Astrocyte (in vitro differentiated cells and primary cell): Measurements from ENCODE around the gene C1orf116. TPM values are rescaled to one million over a fixed set of nuclear protein-coding genes. Genes with fewer than 3 reads are reported as not detected.
A peak's percentile ranks its signal among the peaks of the same experiment; 100 is the strongest.

Experiments
- DNase-seq: peaks from one replicate; pipeline ENCODE4 v3.0.0-alpha.2; 2010; ENCODE audit warnings: low read depth
- FAIRE-seq: peaks from 2 replicates; lab custom pipeline; 2011; peaks lifted over from hg19 to GRCh38; lab: Jason Lieb, UNC
- H2AFZ ChIP-seq: 2 replicates; pipeline ENCODE4 v1.6.0; 2012; ENCODE audit warnings: low read depth, low read length, inconsistent platforms
- H3K27ac ChIP-seq: 2 replicates; pipeline ENCODE4 v1.5.1; 2011; ENCODE audit warnings: low read depth, low read length, inconsistent platforms
- H3K27me3 ChIP-seq: 2 replicates; pipeline ENCODE4 v1.6.0; 2011; ENCODE audit warnings: low read length, inconsistent platforms; ENCODE audit not compliant: insufficient read depth
- H3K36me3 ChIP-seq: 2 replicates; pipeline ENCODE4 v1.5.1; 2011; ENCODE audit warnings: low read length, inconsistent platforms; ENCODE audit not compliant: insufficient read depth
- H3K4me1 ChIP-seq: 2 replicates; pipeline ENCODE4 v1.5.1; 2011; ENCODE audit warnings: low read length, inconsistent platforms; ENCODE audit not compliant: insufficient read depth
- H3K4me2 ChIP-seq: 2 replicates; pipeline ENCODE4 v1.6.0; 2012; ENCODE audit warnings: low read length, inconsistent platforms
- H3K4me3 ChIP-seq: 2 replicates; pipeline ENCODE4 v1.5.1; 2011; ENCODE audit warnings: low read depth, mild to moderate bottlenecking, low read length, inconsistent platforms; ENCODE audit not compliant: insufficient read depth
- H3K79me2 ChIP-seq: 2 replicates; pipeline ENCODE4 v1.6.0; 2012; ENCODE audit warnings: mild to moderate bottlenecking, low read length, inconsistent platforms; ENCODE audit not compliant: insufficient read depth
- H3K9ac ChIP-seq: 2 replicates; pipeline ENCODE4 v1.6.0; 2012; ENCODE audit warnings: mild to moderate bottlenecking, low read length, inconsistent platforms
- H3K9me3 ChIP-seq: 2 replicates; pipeline ENCODE4 v1.5.1; 2012; ENCODE audit warnings: low read depth, mild to moderate bottlenecking, low read length, inconsistent platforms; ENCODE audit not compliant: insufficient read depth
- H4K20me1 ChIP-seq: 2 replicates; pipeline ENCODE4 v1.6.0; 2012; ENCODE audit warnings: low read length, inconsistent platforms; ENCODE audit not compliant: insufficient read depth
- H3K27ac Mint-ChIP-seq: one replicate; pipeline ENCODE4 v1.8.0; 2021; ENCODE audit warnings: mild to moderate bottlenecking, mixed read lengths; ENCODE audit not compliant: unreplicated experiment
- H3K27me3 Mint-ChIP-seq: one replicate; pipeline ENCODE4 v1.8.0; 2021; ENCODE audit warnings: low read depth, mixed read lengths; ENCODE audit not compliant: unreplicated experiment
- H3K36me3 Mint-ChIP-seq: one replicate; pipeline ENCODE4 v1.8.0; 2021; ENCODE audit warnings: low read depth, mixed read lengths; ENCODE audit not compliant: unreplicated experiment
- H3K4me1 Mint-ChIP-seq: one replicate; pipeline ENCODE4 v1.8.0; 2021; ENCODE audit warnings: low read depth, mixed read lengths; ENCODE audit not compliant: unreplicated experiment
- H3K4me3 Mint-ChIP-seq: one replicate; pipeline ENCODE4 v1.8.0; 2021; ENCODE audit warnings: mild to moderate bottlenecking, moderate library complexity, mixed read lengths; ENCODE audit not compliant: unreplicated experiment
- H3K9me3 Mint-ChIP-seq: one replicate; pipeline ENCODE4 v1.8.0; 2021; ENCODE audit warnings: mild to moderate bottlenecking, mixed read lengths; ENCODE audit not compliant: unreplicated experiment
- EZH2 ChIP-seq: IDR thresholded peaks from 2 replicates; pipeline ENCODE4 v1.6.1; 2012; ENCODE audit warnings: mild to moderate bottlenecking, low read length, inconsistent platforms; ENCODE audit not compliant: insufficient read depth
- total RNA-seq: library from RNA; stranded (reverse); gene quantifications from 2 replicates; pipeline ENCODE4 v1.2.1, GENCODE V29; 2021
- TF ChIP-seq, protein P1 (sequence below): IDR thresholded peaks from 2 replicates; pipeline ENCODE4 v1.5.1; 2011; ENCODE audit warnings: low read depth, mild to moderate bottlenecking, inconsistent platforms, low read length, moderate library complexity; ENCODE audit not compliant: insufficient read depth

Gene C1orf116
- total RNA-seq, 1 donor from 2014 or later = 0.86 TPM

DNA sequence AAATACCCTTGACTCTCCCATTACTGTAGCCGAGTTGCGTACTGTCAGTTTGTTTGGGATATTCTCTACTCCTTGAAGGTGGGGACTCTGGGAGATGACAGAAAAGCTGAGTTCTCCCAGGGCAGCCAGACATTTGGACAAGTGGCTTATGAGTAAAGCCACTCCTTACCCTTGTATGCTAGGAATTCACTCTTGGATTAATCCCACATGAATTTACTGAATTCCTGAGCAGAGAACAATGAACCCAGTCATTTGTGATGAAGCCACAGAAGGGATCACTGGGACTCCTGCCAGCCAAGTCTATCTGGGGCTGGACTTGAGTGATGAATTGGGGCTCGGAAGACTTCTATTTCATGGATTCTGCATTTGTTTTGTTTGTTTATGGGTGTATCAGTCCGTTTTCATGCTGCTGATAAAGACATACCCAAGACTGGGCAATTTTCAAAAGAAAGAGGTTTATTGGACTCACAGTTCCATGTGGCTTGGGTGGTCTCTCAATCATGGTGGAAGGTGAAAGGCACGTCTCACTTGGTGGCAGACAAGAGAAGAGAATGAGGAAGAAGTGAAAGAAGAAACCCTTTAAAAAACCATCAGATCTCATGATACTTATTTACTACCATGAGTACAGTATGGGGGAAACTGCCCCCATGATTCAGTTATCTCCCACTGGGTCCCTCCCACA, 25.1 kb downstream of the C1orf116 start:
- peaks cover 4% of the 10 kb centered on the region for H3K9me3 ChIP-seq
- no peaks in the 10 kb centered on the region for H3K27me3 ChIP-seq
- Mint-ChIP-seq H3K4me1 (peaks cover 16% of the 10 kb centered on the region), H3K9me3 (peaks cover 13% of the 10 kb centered on the region), H3K27me3 (peaks cover 2% of the 10 kb centered on the region), H3K4me3 (peak overlapping the region; percentile 47), H3K27ac (peak overlapping the region; percentile 97), H3K36me3 (no peaks in the 10 kb centered on the region)
- FAIRE-seq (peak; percentile 41), DNase-seq (peak; percentile 99)
- H3K79me2 ChIP-seq = no peaks in the 10 kb centered on the region
- peaks cover 9% of the 10 kb centered on the region for H3K4me1 ChIP-seq
- H3K36me3 ChIP-seq = no peaks in the 10 kb centered on the region
- no peak overlapping the region for H3K4me3 ChIP-seq
- no peaks in the 10 kb centered on the region for H4K20me1 ChIP-seq
- H2AFZ ChIP-seq = peak overlapping the region; percentile 9
- peak overlapping the region; percentile 82 for H3K27ac ChIP-seq
- H3K9ac ChIP-seq = peak overlapping the region; percentile 36
- TF ChIP-seq EZH2 = no peak
- TF ChIP-seq, protein P1, sequence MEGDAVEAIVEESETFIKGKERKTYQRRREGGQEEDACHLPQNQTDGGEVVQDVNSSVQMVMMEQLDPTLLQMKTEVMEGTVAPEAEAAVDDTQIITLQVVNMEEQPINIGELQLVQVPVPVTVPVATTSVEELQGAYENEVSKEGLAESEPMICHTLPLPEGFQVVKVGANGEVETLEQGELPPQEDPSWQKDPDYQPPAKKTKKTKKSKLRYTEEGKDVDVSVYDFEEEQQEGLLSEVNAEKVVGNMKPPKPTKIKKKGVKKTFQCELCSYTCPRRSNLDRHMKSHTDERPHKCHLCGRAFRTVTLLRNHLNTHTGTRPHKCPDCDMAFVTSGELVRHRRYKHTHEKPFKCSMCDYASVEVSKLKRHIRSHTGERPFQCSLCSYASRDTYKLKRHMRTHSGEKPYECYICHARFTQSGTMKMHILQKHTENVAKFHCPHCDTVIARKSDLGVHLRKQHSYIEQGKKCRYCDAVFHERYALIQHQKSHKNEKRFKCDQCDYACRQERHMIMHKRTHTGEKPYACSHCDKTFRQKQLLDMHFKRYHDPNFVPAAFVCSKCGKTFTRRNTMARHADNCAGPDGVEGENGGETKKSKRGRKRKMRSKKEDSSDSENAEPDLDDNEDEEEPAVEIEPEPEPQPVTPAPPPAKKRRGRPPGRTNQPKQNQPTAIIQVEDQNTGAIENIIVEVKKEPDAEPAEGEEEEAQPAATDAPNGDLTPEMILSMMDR = no peak
- peak overlapping the region; percentile 40 for H3K4me2 ChIP-seq

DNA sequence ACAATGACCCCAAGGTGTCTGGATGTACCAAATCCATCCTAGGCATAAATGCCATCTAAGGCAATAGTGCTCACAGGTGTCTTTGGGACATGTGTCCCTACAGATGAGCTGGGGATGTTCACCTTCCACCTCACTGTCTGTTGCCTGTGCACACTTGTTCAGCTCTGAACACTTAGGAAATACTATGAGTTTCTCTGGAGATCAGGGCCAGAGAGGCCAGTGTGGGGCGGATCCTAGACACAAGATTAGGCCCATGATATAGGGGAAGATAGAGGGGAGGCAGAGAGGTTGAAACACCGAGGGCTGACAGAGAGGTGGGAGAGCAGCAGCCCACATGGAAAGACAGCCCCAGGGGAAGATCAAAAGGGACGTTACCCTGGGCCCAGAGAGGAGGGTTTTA, 25.6 kb downstream of the C1orf116 start:
- Mint-ChIP-seq H3K9me3 (peaks cover 13% of the 10 kb centered on the region), H3K4me3 (no peak overlapping the region), H3K4me1 (peaks cover 16% of the 10 kb centered on the region), H3K36me3 (no peaks in the 10 kb centered on the region), H3K27me3 (no peaks in the 10 kb centered on the region), H3K27ac (peak overlapping the region; percentile 97)
- H3K9ac ChIP-seq = peak overlapping the region; percentile 36
- no peak overlapping the region for H3K4me3 ChIP-seq
- H2AFZ ChIP-seq = peak overlapping the region; percentile 9
- no peaks in the 10 kb centered on the region for H3K27me3 ChIP-seq
- peaks cover 4% of the 10 kb centered on the region for H3K9me3 ChIP-seq
- H3K4me2 ChIP-seq = peak overlapping the region; percentile 40
- TF ChIP-seq EZH2 = no peak
- TF ChIP-seq, protein P1 = no peak
- peaks cover 9% of the 10 kb centered on the region for H3K4me1 ChIP-seq
- DNase-seq (no peak), FAIRE-seq (no peak)
- H3K36me3 ChIP-seq = no peaks in the 10 kb centered on the region
- H3K27ac ChIP-seq = peak overlapping the region; percentile 82
- H3K79me2 ChIP-seq = no peaks in the 10 kb centered on the region
- no peaks in the 10 kb centered on the region for H4K20me1 ChIP-seq

DNA sequence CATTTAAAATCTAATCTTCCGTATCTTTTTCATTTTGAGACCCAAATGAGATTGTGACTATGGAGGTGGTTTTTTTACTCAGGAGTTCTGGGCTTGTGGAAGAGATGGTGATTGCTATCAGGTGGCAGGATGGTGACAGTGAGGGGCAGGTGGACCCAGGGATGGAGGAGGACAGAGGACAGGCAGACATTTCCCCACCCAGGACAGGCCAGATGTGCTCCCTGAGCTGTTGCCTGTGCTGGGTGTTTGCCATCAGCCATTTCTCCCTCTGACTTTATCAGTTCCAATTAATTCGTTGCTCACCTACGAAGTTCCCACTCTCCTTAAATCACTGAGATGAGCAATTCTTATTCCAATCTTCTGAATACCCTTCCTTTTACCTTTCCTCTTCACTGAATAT, 26.5 kb downstream of the C1orf116 start:
- Histone ChIP-seq H3K9ac (no peak overlapping the region), H4K20me1 (no peaks in the 10 kb centered on the region), H3K4me3 (no peak overlapping the region), H3K9me3 (peaks cover 4% of the 10 kb centered on the region), H3K79me2 (no peaks in the 10 kb centered on the region), H3K4me2 (no peak overlapping the region), H2AFZ (no peak overlapping the region), H3K27ac (no peak overlapping the region), H3K36me3 (no peaks in the 10 kb centered on the region), H3K27me3 (no peaks in the 10 kb centered on the region), H3K4me1 (peaks cover 9% of the 10 kb centered on the region)
- DNase-seq = no peak
- no peak overlapping the region for H3K4me3 Mint-ChIP-seq
- no peak for FAIRE-seq
- H3K27ac Mint-ChIP-seq = peak overlapping the region; percentile 79
- peaks cover 12% of the 10 kb centered on the region for H3K9me3 Mint-ChIP-seq
- H3K27me3 Mint-ChIP-seq = no peaks in the 10 kb centered on the region
- H3K4me1 Mint-ChIP-seq = peaks cover 16% of the 10 kb centered on the region
- H3K36me3 Mint-ChIP-seq = no peaks in the 10 kb centered on the region
- no peak for TF ChIP-seq EZH2
- TF ChIP-seq, protein P1 = no peak
